GM06990 (cell line): ENCODE measurements around the gene TRIM65.

ENCODE experiments used
- DNase-seq: peaks from one replicate; pipeline ENCODE4 v3.0.0-alpha.2; 2011; ENCODE audit not compliant: insufficient read length; ENCODE audit errors: extremely low read depth
- H3K27me3 ChIP-seq: replicated peaks from 2 replicates; pipeline ENCODE4 v1.6.0; 2011; ENCODE audit warnings: low read length; ENCODE audit not compliant: control insufficient read depth, insufficient read depth
- H3K36me3 ChIP-seq: 2 replicates; pipeline ENCODE4 v1.5.1; 2011; ENCODE audit warnings: low read length; ENCODE audit not compliant: control insufficient read depth, insufficient read depth
- H3K4me3 ChIP-seq: replicated peaks from 2 replicates; pipeline ENCODE4 v1.5.1; 2011; ENCODE audit warnings: low read depth, mild to moderate bottlenecking, control low read depth, low read length
- TF ChIP-seq, protein P1 (sequence below): IDR thresholded peaks from 2 replicates; pipeline ENCODE4 v1.5.1; 2011; ENCODE audit warnings: low read length, control low read depth, mild to moderate bottlenecking, inconsistent platforms; ENCODE audit not compliant: insufficient read depth, poor library complexity, severe bottlenecking

The TRIM65 gene

DNA sequence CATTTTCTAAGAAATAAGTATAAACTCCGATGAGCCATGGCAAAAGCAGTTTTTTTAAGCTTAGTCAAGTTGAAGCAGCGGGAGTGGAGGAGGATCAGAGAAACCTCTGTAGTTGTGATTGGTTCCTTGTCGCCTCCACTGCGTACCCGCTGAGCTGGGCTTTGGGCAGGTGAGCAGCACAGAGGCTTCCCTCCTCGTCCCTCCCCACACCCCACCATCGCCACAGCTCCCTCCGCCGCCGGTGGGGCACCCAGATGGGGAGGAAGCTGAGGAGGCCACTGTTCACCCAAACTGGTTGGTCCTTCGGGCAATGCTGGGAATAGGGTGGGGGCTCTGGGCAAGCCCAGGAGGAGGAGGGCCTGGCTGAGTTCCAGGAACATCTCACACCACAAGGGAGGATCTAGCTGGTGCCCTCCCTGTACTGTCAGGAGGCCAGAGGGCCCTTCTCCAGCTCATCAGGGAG, 13.1 kb upstream of the TRIM65 start:
- H3K4me3 ChIP-seq = no peak overlapping the region
- no peak for DNase-seq
- TF ChIP-seq, protein P1, sequence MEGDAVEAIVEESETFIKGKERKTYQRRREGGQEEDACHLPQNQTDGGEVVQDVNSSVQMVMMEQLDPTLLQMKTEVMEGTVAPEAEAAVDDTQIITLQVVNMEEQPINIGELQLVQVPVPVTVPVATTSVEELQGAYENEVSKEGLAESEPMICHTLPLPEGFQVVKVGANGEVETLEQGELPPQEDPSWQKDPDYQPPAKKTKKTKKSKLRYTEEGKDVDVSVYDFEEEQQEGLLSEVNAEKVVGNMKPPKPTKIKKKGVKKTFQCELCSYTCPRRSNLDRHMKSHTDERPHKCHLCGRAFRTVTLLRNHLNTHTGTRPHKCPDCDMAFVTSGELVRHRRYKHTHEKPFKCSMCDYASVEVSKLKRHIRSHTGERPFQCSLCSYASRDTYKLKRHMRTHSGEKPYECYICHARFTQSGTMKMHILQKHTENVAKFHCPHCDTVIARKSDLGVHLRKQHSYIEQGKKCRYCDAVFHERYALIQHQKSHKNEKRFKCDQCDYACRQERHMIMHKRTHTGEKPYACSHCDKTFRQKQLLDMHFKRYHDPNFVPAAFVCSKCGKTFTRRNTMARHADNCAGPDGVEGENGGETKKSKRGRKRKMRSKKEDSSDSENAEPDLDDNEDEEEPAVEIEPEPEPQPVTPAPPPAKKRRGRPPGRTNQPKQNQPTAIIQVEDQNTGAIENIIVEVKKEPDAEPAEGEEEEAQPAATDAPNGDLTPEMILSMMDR = no peak
- H3K36me3 ChIP-seq = no peaks in the 10 kb centered on the region; the same call in none of the 2 replicates
- H3K27me3 ChIP-seq = no peaks in the 10 kb centered on the region

DNA sequence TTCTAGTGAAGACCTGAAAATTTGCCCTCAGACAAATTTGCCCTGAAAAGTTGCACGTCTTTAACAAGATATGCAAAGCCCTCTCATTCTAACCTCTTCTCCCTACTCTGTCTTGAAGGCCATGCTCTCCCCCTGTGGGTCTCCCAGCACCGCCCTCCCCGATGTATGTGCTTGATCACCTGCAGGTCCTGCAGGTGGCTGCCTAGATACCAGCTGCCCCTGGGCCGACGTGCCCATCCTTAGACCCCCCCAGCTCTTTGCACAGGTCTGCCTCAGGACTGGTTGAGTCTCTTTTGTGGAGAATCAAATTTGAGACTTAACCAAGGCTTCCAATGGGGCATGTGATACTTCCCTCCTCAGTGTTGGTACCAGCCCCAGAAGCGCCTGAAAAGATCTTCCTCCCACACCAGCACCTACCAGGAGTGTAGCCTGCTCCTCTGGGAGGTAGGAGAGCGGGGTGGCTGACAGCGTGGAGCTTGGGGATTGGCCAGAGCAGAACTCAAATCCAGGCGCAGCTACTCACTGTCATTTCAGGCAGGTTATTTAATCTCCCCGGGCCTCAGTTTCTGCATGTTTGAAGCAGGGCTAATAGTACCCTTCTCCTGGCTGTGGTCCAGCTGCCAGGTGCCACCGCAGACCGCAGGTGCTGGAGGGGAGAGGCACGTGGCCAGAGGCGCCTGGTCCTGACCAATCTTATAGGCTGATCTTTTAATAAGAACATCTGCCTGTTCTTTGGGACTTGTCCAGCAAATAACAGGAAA, 12.5 kb upstream of the TRIM65 start:
- no peaks in the 10 kb centered on the region; the same call in none of the 2 replicates for H3K36me3 ChIP-seq
- TF ChIP-seq, protein P1 = no peak
- H3K4me3 ChIP-seq = no peak overlapping the region
- no peaks in the 10 kb centered on the region for H3K27me3 ChIP-seq
- DNase-seq = no peak

GRCh38 chr17:75908201-75908600, 11.4 kb upstream of the TRIM65 start:
- no peaks in the 10 kb centered on the region for H3K27me3 ChIP-seq
- H3K4me3 ChIP-seq = no peak overlapping the region
- no peaks in the 10 kb centered on the region; the same call in 1 of the 2 replicates for H3K36me3 ChIP-seq
- TF ChIP-seq, protein P1 = no peak
- DNase-seq = no peak

DNA sequence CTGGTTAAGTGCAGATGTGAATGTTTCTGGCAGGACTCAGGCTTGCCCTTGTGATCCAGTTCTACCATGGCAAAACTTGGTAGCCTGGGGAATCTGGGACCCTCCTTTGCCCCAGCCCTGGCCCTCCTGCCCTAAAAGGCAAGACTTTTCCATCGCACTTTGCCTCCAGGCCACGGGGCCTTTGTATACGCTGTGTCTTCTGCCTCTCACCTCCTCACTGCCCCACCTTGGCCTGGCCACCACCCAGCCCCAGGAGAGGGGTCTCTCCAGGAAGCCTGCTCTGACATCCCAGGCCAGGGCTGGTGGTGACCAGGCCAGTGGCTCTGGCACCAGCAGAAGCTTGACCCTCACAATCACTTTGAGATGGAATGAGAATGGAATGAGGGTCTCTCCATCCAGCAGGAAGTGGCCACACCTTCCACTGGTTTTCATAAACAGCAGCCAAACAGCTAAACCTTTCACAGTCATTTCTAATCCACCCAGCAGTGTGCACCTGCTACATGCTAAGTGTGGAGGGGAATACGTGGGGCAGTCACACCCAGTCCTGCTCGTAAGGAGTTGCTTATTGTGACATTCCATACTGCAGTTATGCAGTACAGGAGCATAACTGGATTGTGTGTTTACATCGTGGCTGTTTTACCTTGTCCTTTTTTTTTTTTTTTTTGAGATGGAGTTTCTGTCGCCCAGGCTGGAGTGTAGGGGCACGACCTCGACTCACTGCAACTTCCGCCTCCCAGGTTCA, 9.6 kb upstream of the TRIM65 start:
- Histone ChIP-seq H3K36me3 (peaks cover 4% of the 10 kb centered on the region), H3K4me3 (no peak overlapping the region), H3K27me3 (no peaks in the 10 kb centered on the region)
- DNase-seq = no peak
- TF ChIP-seq, protein P1 = no peak

DNA sequence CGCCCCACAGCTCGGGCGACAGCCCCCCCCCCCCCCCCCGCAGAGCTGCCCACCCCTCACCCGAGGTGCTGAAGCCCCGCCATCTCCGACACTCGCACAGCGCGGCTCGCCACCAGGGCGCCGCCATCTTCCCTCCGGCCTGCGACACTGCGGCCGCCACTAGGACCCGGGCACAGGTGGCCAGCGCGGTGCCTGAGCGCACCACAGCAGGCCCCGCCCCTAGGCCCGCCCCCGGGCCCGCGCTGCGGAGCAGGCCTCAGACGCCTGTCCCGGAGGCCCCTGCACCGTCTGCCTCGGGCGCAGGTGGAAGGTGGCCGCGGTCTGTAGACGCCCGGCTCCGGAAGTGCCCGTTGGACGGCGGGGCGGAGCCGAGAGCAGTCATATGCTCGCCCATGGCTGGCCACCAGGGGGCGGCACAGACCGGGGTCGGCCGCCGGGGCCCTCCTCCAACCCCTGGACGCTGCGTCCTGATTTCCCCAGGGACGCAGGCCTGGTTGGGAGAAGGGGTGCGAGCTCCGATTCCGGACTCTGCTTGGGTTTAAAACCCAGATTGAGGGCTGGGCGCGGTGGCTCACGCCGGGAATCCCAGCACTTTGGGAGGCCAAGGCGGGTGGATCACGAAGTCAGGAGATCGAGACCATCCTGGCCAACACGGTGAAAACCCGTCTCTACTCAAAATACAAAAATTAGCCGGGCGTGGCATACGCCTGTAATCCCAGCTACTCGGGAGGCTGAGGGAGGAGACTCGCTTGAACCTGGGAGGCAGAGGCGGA, 8.2 kb upstream of the TRIM65 start, which contains the start of gene MRPL38:
MRPL38 (minus strand) TSS at position 136 of the 773 bp plus-strand sequence; CDS start at position 127, 9 bp downstream.
- H3K36me3 ChIP-seq = peaks cover 11% of the 10 kb centered on the region
- peak within 1 kb of the TSS; percentile 88 for H3K4me3 ChIP-seq
- TF ChIP-seq, protein P1 = peak; percentile 87
- H3K27me3 ChIP-seq = no peaks in the 10 kb centered on the region
- peak; percentile 98 for DNase-seq
